NCI-H187 treated with DMSO at 0.1 percent for 48 hours (cell line): ENCODE data around the gene LRCH4.

ENCODE experiments used
- DNase-seq: peaks from one replicate; lab custom pipeline; 2025; lab: John Stamatoyannopoulos, UW

LRCH4 gene

DNA sequence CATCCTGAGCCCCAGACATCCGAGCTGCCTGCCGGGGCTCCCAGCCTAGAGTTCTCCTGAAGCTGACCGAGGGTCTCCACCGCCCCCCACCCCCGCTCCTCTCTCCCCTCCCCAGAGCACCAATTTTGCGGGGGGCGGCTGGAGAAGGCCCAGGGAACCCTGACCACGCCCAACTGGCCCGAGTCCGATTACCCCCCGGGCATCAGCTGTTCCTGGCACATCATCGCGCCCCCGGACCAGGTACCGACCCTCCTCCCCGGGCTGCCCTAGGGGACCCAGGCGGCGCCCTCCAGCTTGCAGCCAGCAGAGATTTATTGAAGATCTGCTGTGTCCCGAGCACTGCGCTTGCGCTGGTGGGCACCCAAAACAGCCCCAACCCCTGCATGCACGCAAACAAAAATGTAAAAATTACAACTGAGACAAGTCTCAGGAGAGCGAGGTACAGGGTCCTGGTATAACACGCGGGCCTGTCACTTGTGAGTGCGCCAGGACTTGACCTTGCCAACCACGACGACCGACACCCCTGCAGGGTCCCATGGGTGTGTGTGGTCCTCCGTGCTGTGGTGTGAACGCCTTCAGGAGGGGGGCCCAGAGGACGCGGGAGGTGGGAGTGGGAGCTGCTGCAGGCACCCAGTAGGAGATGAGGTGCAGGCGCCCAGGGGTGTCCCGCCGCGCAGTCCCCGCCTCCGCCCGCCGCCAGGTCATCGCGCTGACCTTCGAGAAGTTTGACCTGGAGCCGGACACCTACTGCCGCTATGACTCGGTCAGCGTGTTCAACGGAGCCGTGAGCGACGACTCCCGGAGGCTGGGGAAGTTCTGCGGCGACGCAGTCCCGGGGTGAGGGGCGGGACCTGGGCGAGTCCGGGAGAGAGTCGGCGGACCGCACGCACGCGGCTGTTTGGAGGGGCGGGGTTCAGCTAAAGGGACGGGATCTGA is 19.3 kb upstream of the LRCH4 start:
- DNase-seq, result no peak

DNA sequence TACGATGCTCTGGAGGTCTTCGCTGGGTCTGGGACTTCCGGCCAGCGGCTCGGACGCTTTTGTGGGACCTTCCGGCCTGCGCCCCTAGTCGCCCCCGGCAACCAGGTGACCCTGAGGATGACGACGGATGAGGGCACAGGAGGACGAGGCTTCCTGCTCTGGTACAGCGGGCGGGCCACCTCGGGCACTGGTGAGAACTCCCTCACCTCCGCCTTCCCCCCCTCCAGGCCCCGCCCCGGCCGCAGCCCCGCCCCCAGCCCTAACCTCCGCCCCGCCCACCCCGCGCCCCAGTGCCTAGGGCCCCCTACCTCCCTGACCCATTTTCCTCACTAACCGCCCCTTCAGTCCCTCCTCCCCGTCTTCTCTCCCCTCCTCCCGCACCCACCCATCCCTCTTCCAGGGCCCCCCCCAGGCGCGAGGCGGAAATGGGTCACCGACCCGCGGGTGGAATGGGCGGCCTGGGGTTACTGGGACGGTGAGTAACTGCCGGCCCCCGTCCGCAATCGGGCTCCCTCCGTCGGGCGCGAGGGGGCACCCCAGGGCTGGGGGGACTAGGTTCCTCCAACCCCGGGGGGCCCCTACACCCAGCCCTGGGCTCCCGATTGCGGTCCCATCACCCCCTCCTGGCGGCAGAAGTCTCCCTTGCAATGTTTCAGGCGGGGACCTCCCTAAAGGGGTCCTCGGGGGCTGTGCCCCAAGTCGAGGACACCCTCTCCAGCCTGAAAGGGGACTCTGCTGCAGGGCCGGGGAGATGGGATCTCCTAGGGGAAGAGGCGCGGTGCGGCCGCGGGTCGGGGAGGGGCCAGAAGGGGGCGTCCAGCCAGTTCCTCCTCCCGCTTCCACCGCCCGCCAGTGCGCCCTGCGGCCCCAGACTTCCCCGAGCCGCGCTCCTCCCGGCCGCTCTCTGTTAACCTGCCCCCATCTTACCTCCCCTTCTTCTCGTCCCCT is 18.4 kb upstream of the LRCH4 start:
- no peak for DNase-seq

DNA sequence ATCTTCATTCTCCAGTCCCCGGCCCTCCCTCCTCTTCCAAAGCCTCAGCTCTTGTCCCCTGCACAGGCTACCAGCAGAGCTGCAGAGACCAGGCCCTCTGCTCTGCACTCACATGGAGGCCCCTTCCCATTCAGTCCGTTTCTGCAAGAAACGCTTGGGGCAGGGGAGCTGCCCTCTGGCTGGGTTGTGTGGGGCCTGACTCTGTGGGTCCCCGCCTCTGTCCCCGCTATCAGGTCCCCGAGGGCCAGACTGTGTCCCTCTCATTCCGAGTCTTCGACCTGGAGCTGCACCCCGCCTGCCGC is 17.7 kb upstream of the LRCH4 start:
- DNase-seq, result no peak

DNA sequence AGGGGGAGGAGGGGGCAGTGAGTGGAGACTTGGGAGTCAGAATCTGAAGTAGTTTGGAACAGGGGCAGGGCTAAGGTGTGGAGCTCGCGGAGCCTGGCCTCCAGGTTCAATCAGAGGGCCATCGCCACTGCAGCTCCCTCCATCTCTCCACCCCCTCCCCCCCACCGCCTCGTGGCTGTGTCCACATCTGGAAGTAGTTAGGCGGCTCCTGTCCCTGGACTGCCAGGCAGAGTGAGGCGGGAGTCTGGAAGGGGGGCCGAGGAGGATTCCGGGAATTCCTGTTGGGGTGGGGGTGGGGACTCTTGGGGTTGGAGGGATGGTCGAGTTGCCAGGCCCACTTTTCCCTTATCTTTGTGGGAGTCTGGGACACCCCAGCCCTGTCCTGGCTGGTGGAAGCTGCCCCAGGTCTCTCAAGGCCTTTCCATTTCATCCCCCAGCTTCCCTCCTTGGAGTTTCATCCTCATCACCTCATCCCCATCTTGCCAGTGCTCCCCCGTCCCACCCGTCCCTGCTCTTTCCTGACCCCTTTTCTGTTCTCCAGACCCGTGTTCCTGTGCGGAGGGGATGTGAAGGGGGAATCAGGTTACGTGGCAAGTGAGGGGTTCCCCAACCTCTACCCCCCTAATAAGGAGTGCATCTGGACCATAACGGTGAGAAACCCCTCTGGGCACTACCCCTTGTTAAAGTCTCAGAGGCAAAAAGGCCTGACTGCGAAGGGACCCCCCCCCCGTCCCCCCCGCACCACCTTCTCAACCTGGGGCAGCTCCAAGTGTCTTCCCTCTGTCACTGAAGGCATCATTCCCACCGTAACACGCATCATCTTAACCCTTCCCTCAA is 17.2 kb upstream of the LRCH4 start:
- DNase-seq, result no peak

DNA sequence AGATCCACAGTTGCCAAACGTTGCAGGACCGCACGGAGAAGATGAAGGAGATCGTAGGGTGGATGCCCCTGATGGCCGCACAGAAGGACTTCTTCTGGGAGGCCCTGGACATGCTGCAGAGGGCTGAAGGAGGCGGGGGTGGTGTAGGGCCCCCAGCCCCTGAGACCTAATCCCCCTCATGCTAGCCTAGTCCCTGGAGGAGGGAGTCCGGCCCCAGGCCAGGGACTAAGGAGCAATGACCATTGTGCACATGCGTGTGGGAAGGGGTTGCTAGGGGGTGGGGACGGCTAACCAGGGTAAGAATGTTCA is 14.8 kb upstream of the LRCH4 start:
- DNase-seq, result no peak

DNA sequence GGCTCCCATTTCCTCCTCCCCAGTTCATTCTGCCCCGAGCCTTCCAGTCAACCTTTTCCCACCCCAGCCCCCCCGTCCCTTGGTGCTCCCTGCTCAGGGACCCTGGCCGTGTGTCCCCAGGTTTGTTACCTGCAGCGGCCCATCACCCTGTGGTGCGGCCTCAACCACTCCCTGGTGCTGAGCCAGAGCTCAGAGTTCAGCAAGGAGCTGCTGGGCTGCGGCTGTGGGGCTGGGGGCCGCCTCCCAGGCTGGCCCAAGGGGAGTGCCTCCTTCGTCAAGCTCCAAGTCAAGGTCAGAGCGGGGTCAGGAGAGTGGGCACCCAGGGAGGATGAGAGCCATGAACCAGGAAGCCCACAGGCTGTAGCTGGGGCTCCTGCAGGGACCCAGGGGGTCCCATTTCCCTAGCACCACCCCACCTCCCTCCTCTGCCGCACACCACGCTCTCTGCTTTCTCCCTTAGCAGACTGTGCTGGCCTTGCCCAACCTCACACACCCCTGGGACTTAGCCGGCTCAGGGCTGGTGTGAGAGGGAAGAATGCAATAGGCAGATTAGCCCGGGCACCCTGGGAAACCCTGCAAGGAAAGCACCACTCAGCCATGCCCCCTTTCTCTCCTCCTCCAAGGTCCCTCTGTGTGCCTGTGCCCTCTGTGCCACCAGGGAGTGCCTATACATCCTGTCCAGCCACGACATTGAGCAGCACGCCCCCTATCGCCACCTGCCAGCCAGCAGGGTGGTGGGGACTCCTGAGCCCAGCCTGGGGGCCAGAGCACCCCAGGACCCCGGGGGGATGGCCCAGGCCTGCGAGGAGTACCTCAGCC is 14.2 kb upstream of the LRCH4 start:
- no peak for DNase-seq

DNA sequence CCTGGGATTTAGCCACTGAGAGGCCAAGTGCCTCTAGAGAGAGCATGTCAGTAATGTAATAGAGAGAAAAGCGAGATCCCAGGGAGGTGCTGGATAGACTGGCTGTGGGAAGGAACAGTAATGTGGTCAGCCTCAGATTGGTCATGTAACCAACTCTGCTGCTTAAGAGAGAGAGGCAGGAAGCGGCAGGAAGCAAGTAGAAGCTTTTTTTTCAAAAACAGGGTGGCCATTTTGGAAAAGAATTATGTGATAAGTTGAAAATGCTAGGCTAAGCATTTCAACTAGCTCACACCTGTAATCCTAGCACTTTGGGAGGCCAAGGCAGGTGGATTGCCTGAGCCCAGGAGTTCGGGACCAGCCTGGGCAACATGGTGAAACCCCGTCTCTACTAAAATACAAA is 12.5 kb upstream of the LRCH4 start:
- DNase-seq, result no peak

DNA sequence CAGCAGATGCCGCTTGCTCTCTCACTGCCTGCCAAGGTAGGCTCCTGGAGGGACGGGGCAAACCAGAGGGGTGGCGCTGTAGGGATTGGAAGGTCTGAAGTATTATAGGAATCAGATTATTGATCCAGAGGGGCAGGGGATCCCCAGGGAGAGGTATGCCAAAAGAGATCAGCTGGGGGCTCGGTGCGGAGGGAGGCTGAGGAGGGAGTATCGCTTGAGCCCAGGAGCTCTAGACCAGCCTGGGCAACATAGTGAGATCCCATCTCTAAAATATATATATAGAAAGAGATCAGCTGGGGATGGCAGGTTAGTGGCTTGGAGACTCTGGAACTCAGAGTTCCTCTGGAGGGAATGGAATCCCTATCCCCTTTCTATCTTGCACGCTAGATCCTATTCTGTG is 9.3 kb upstream of the LRCH4 start:
- DNase-seq, result no peak

DNA sequence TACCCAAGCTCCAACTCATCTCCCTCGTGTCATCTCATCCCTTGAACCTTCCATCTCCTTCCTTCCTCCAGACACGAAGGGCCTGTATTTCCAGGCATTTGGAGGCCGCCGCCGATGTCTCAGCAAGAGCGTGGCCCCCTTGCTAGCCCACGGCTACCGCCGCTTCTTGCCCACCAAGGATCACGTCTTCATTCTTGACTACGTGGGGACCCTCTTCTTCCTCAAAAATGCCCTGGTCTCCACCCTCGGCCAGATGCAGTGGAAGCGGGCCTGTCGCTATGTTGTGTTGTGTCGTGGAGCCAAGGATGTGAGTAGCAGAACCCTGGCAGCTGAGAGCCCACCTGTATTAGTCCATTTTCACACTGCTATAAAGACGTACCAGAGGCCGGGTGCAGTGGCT is 5.7 kb upstream of the LRCH4 start:
- no peak for DNase-seq

DNA sequence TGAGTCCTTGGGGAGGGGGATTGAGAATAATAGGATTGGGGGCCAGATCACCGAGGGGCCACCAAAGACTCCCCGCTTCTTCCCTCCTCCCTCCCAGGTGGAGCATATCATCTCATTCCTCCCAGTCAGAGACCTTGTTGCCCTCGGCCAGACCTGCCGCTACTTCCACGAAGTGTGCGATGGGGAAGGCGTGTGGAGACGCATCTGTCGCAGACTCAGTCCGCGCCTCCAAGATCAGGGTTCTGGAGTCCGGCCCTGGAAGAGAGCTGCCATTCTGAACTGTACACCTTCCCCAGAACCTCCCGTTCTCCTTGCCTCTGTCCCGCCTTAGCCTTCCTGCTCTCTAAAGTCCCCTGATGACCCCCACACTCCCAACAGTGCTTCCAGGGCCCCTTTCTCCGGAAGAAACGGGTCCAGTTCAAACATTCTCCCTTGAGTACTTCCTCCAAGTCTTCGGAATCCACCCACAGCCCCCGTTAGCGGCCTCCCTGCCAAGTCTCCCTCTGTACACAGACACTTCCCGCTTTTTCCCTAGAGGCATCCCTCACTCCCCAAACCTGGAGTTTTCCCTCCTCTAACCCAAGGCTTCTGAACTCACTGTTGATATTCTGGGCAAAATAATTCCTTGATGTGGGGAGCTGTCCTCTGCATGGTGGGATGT is 4.3 kb upstream of the LRCH4 start:
- no peak for DNase-seq

DNA sequence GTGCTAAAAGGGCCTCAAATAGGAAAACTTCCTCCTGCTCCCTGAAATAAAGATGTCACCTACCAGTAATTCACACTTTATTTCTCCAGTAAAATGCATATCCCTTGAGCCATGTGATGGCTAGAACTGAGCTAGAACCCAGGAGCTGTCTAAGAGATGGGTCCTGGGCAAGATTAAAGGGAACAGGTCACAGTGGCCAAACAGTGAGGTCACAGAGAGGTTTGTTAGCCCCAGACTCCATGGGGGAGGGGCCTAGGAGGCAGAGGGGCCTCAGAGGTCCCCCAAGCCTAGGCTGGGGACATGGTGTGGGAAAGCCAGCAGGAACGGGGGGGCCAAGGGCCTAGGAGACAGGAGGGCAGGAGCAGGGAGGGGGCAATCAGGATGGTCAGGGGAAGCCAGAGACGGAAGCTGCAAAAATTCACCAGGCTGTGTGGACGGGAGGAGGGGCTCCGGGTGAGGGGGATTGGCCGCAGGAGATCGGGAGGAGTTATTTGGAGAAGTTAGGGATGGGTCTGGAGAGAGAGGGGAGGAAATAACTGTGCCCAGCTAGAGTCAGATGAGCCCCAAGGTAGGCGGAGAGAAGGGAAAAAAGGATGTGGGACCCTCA is 3.5 kb upstream of the LRCH4 start:
- DNase-seq, result no peak

DNA sequence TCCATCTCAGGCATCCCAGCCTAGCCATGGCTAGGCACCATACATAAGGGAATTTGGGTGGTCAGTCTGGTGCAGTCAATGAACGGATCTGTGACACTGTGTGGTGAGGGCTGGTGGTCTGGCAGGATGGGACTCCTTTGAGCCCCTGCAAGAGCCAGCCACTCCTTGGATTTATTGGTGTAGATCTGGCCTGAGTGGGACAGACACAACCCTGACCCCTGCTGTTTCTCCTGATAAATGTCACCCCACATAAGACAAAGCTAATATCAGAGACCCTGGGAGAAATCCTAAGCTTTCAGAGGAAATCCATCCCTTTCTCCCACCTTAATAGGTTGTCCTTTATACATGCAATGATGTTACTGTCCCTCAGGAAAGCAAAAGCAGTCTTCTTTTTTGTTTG is 2.5 kb upstream of the LRCH4 start:
- no peak for DNase-seq

DNA sequence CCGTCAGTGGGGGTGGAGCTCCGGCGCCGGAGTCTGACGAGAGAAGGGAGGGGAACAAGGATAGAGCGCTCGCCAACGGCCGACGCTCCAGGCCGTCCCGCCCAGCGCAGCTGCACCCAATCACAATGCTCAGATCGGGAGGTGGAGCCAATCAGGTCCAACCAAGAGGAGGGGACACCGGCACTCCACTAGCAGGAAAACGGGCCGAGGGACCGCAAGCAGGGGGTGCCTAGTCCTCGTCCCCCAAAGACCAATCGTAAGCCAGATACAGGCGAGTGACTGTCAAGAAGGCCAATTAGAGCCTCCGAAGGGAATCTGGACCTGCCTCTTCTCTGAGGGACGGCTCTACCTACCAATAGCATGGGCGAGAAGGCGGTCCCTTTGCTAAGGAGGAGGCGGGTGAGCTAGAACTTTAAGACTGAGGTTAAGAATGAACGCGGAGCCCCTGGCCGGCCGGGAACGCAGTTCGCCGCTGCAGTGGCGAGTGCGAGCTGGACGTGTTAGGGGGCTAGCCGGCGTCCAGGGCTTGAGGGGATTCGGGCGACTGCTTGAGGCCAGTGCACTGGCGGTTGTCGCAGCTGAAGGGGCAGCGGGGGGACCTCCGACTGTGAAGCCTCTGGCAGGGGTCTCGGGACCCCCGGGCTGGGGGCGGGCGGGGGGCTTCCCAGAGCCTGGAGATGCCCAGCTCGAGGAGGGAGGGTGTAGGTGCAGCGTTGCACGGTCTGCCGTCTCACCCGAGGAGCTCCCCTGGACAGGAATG is 517 bp upstream of the LRCH4 start, which contains the start of gene FBXO24:
Gene FBXO24, plus strand, starts transcription at position 63 of the 760 bp plus-strand sequence. Its CDS starts 298 bp downstream, at position 361.
- DNase-seq, result peak; percentile 98

DNA sequence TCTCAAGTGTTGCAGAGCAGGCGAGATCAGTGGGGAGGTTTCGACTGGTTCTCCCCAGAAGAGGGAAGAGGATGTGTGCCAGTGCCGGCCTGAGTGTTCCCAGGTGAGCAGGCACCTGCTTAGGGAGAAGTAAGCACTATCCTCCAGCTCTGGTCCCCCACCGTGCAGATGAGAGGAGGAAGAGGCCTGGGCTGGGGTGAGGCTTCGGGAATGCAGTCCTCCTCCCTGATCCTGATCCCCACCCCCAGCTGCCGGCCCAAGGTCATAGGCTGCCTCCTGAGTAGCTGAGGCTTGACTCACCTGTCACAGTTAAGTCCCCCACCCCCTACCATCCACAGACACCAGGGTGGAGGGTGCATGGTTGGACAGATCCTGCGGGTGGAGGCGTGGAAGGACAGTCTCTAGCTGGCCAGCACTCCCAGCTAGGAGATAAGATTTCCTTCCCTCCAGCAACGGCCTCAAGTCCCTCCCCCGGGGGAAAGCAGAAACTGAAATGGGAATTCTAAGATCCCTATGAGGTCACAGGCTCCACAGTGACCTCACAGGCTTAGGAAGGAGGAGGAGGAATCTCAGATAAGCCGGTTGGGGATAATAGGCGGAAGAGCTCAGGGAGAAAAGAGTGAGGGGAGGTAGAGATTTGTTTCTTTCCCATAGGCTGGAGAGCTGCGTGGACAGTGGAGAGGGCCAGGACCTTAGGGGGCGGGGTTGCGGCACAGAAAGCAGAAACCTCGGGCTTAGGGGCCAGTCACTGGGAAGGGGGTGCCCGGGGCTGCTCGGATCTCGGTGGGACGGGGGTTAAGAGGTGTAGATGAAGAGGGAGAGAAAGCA is 1.0 kb downstream of the LRCH4 start:
- DNase-seq, result no peak

DNA sequence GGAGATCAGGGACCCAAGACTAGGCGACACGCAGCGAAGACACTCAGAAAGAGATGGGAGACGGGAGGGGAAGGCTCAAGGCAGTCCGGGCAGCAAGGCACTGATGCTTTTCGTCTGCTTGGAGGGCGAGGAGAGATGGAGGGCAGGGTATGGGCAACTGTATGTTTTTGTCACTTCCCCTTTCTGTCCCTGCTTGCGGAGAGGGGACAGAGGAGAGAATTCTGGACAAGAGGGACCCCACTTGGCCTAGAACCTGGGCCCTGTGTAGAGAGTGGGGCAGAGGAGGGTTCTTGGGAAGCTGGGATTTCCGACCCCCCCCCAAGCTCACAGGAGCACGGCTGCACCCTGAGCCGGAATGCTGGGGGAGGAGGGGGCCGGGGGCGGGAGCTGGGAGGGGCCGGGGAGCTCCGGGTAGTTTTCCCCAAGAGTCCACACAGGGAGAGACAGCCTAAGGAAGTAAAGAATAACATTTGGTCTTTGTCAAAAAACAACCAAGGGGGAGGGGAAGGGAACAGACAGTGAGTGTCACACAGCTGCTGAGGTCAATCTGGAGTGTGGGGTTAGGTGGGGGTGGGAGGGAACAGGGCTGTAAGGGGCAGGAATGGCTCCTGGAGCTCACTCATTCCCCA is 1.8 kb downstream of the LRCH4 start:
- DNase-seq, result no peak

DNA sequence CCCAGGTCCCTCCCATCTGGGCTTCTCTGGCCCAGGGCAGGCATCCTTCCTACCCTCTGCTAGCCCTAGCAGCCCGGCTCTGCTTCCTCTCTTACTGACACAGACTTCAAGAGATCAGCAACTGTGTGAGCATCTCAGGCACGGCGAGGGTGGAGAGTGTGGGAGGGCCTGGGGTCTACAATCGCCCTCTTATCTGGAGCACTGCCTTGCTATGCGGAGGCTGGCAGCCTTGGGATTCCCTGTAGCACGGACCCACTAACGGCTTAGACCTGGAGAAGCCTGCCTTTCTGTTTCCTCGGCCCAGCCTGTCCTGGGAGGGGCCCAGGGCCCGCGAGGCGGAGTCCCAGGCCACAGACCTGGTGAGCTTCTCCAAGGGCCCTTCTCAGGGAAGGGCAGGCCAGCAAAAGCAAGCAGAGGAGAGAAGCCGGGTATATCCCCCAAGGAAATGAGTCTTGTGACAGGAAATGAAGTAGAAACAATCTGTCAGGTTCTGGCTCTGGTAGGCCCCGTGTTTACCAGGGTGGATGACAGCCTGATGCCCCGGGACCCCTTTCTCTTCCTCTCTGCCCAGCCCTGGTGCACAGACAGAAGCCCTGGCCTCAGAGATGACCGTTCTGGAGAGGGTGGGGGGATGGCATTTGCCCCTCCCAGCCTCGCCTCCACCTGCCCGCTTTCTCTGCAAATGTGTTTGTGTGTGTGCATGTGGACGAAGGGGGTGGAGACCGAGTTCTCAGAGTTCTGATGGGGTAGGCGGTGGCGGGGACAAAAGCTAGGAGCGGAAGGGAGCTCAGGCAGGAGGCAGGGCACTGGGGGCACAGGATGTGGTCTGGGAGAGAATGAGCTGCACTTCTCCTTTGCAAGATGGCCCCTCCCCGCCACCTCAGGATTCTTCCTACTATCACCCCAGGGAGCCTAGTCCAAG is 2.5 kb downstream of the LRCH4 start:
- DNase-seq, result no peak

DNA sequence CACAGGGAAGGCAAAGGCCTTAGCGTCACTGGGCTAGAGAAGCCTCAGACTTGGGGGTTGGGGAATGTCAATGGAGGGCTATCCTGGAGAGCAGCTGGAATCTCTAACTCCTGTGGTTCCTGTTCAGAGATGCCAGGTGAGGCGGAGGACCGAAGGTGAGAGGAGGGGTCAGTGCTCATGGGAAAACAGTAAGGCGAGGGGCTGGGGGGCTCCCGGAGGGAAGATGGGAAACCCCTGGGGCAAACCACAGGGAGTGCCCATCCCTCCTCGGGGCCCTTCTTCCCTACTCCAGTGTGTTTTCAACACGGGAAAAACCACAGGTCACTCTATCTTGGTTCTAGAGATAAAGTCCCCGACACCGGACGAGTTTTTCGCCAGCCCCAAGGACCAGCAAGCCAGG is 3.3 kb downstream of the LRCH4 start:
- no peak for DNase-seq
